WTC11 (cell line): ENCODE measurements around the gene PTPRS. TPM values are rescaled to one million over a fixed set of nuclear protein-coding genes. Genes with fewer than 3 reads are reported as not detected.

ENCODE experiments used
- ATAC-seq: fragments of 200-7000 bp; cut with Tn5 transposase; 2 replicates; pipeline ENCODE4 v1.10.0; 2021; ENCODE audit warnings: mild to moderate bottlenecking, moderate library complexity
- CTCF ChIA-PET: fragments of 300-600 bp; sonication (Branson Sonifier 250); formaldehyde crosslinking; loops from one replicate; lab custom pipeline; 2021; ENCODE audit warnings: antibody characterized with exemption; lab: Charles Lee
- POLR2A ChIA-PET: fragments of 350-600 bp; sonication (Branson Sonifier 250); formaldehyde crosslinking; loops from one replicate; lab custom pipeline; 2021; ENCODE audit warnings: antibody characterized with exemption; lab: Charles Lee
- DNase-seq: peaks from one replicate; pipeline ENCODE4 v3.0.0; 2021; ENCODE audit warnings: low spot score
- H3K27ac Mint-ChIP-seq: 2 replicates; pipeline ENCODE4 v1.8.0; 2021; ENCODE audit warnings: mixed read lengths
- H3K27me3 Mint-ChIP-seq: 2 replicates; pipeline ENCODE4 v1.8.0; 2021; ENCODE audit warnings: low read depth, mild to moderate bottlenecking, moderate library complexity, mixed read lengths
- H3K36me3 Mint-ChIP-seq: 2 replicates; pipeline ENCODE4 v1.8.0; 2021; ENCODE audit warnings: mixed read lengths
- H3K4me1 Mint-ChIP-seq: 2 replicates; pipeline ENCODE4 v1.8.0; 2022; ENCODE audit warnings: mixed read lengths
- H3K4me3 Mint-ChIP-seq: 2 replicates; pipeline ENCODE4 v1.8.0; 2021; ENCODE audit warnings: mild to moderate bottlenecking, moderate library complexity, mixed read lengths
- H3K9me3 Mint-ChIP-seq: 2 replicates; pipeline ENCODE4 v1.8.0; 2021; ENCODE audit warnings: mixed read lengths
- CREB1 ChIP-seq: sonication (generic); formaldehyde crosslinking; IDR thresholded peaks from 2 replicates; pipeline ENCODE4 v1.8.0; 2023; ENCODE audit warnings: mild to moderate bottlenecking, missing genetic modification reagents
- E2F5 ChIP-seq: sonication (generic); formaldehyde crosslinking; IDR thresholded peaks from 2 replicates; pipeline ENCODE4 v1.8.1; 2022; ENCODE audit warnings: mild to moderate bottlenecking, moderate library complexity, missing genetic modification reagents
- ELF4 ChIP-seq: sonication (generic); formaldehyde crosslinking; IDR thresholded peaks from 2 replicates; pipeline ENCODE4 v1.8.1; 2022; ENCODE audit warnings: low read depth, mild to moderate bottlenecking, moderate library complexity, missing genetic modification reagents
- ERG ChIP-seq: fragments of 250-450 bp; sonication (Bioruptor Pico); IDR thresholded peaks from 2 replicates; pipeline ENCODE4 v1.8.0; 2021; ENCODE audit warnings: mild to moderate bottlenecking
- ESRRA ChIP-seq: sonication (generic); formaldehyde crosslinking; IDR thresholded peaks from 2 replicates; pipeline ENCODE4 v1.8.1; 2022; ENCODE audit warnings: mild to moderate bottlenecking, missing genetic modification reagents, borderline replicate concordance
- FOXJ3 ChIP-seq: sonication (generic); formaldehyde crosslinking; IDR thresholded peaks from 2 replicates; pipeline ENCODE4 v1.9.0; 2021; ENCODE audit warnings: missing genetic modification reagents, mild to moderate bottlenecking, borderline replicate concordance
- GRHL2 ChIP-seq: fragments of 250-450 bp; sonication (Bioruptor Pico); IDR thresholded peaks from 2 replicates; pipeline ENCODE4 v1.8.0; 2022; ENCODE audit warnings: mild to moderate bottlenecking, moderate library complexity; ENCODE audit not compliant: insufficient replicate concordance, severe bottlenecking
- HMGA2 ChIP-seq: fragments of 250-450 bp; sonication (Bioruptor Pico); IDR thresholded peaks from 2 replicates; pipeline ENCODE4 v1.4.0; 2021; ENCODE audit warnings: mild to moderate bottlenecking, moderate library complexity
- IRF1 ChIP-seq: sonication (generic); formaldehyde crosslinking; IDR thresholded peaks from 2 replicates; pipeline ENCODE4 v1.8.0; 2023; ENCODE audit warnings: missing genetic modification reagents
- JUN ChIP-seq: sonication (generic); formaldehyde crosslinking; IDR thresholded peaks from 2 replicates; pipeline ENCODE4 v1.8.0; 2023; ENCODE audit warnings: mild to moderate bottlenecking, missing genetic modification reagents
- KAT7 ChIP-seq: sonication (generic); formaldehyde crosslinking; IDR thresholded peaks from 2 replicates; pipeline ENCODE4 v1.8.1; 2023; ENCODE audit warnings: missing genetic modification reagents, mild to moderate bottlenecking, borderline replicate concordance
- NFE2L1 ChIP-seq: sonication (generic); formaldehyde crosslinking; IDR thresholded peaks from 2 replicates; pipeline ENCODE4 v1.8.1; 2023; ENCODE audit warnings: missing genetic modification reagents
- NFYB ChIP-seq: sonication (generic); formaldehyde crosslinking; conservative IDR thresholded peaks from 2 replicates; pipeline ENCODE4 v1.8.0; 2022; ENCODE audit warnings: low read depth, missing genetic modification reagents
- PRRX2 ChIP-seq: fragments of 250-450 bp; sonication (Bioruptor Pico); IDR thresholded peaks from 2 replicates; pipeline ENCODE4 v1.8.0; 2021; ENCODE audit warnings: mild to moderate bottlenecking
- RELA ChIP-seq: sonication (generic); formaldehyde crosslinking; IDR thresholded peaks from 2 replicates; pipeline ENCODE4 v1.8.1; 2022; ENCODE audit warnings: missing genetic modification reagents, mild to moderate bottlenecking, borderline replicate concordance
- SP1 ChIP-seq: sonication (generic); formaldehyde crosslinking; conservative IDR thresholded peaks from 2 replicates; pipeline ENCODE4 v1.8.1; 2022; ENCODE audit warnings: missing genetic modification reagents
- TEAD4 ChIP-seq: sonication (generic); formaldehyde crosslinking; IDR thresholded peaks from 2 replicates; pipeline ENCODE4 v1.8.0; 2022; ENCODE audit warnings: mild to moderate bottlenecking, missing genetic modification reagents
- TP53 ChIP-seq: sonication (generic); formaldehyde crosslinking; IDR thresholded peaks from 2 replicates; pipeline ENCODE4 v1.8.1; 2023; ENCODE audit warnings: mild to moderate bottlenecking, missing genetic modification reagents
- ZNF138 ChIP-seq: sonication (generic); formaldehyde crosslinking; conservative IDR thresholded peaks from 2 replicates; pipeline ENCODE4 v1.8.1; 2022; ENCODE audit warnings: mild to moderate bottlenecking, moderate library complexity, missing genetic modification reagents
- ZNF396 ChIP-seq: fragments of 250-450 bp; sonication (Bioruptor Pico); IDR thresholded peaks from 2 replicates; pipeline ENCODE4 v1.8.0; 2021; ENCODE audit warnings: mild to moderate bottlenecking, moderate library complexity, borderline replicate concordance
- ZNF416 ChIP-seq: fragments of 250-450 bp; sonication (Bioruptor Pico); IDR thresholded peaks from 2 replicates; pipeline ENCODE4 v1.9.0; 2021; ENCODE audit warnings: mild to moderate bottlenecking, inconsistent platforms
- ZNF423 ChIP-seq: fragments of 250-450 bp; sonication (Bioruptor Pico); IDR thresholded peaks from 2 replicates; pipeline ENCODE4 v2.1.2; 2022; ENCODE audit warnings: mild to moderate bottlenecking, moderate library complexity
- total RNA-seq: library from RNA; stranded (reverse); gene quantifications from 3 replicates; pipeline ENCODE4 v1.2.3, GENCODE V29; 2021
- TF ChIP-seq, protein P1 (sequence below): fragments of 200-600 bp; IDR thresholded peaks from 2 replicates; pipeline ENCODE4 v1.8.0; 2022; ENCODE audit warnings: antibody characterized with exemption
- TF ChIP-seq, protein P2 (sequence below): fragments of 250-450 bp; sonication (Bioruptor Pico); IDR thresholded peaks from 2 replicates; pipeline ENCODE4 v1.9.0; 2021; ENCODE audit warnings: mild to moderate bottlenecking

The PTPRS gene
- total RNA-seq, 1 experiment from 2014 or later = 201 TPM

- ATAC-seq = no peak
- Mint-ChIP-seq H3K27ac (peak overlapping the region; percentile 96), H3K27me3 (peaks cover 29% of the 10 kb centered on the region), H3K9me3 (peaks cover 9% of the 10 kb centered on the region), H3K4me1 (peaks cover 8% of the 10 kb centered on the region), H3K36me3 (0 out of 2 replicates have a peak, but pooled peaks cover 4% of the 10 kb centered on the region), H3K4me3 (no peak overlapping the region)
- POLR2A ChIA-PET = no interaction called here
- CTCF ChIA-PET = no interaction called here
- DNase-seq = no peak
- TF ChIP-seq ERG (CRISPR knock-in tag) = no peak
- no peak for TF ChIP-seq NFYB (CRISPR knock-in tag)
- no peak for TF ChIP-seq TEAD4 (CRISPR knock-in tag)
- TF ChIP-seq E2F5 (CRISPR knock-in tag) = no peak
- TF ChIP-seq PRRX2 (CRISPR knock-in tag) = no peak
- no peak for TF ChIP-seq ESRRA (CRISPR knock-in tag)
- TF ChIP-seq NFE2L1 (CRISPR knock-in tag) = no peak
- TF ChIP-seq TP53 = no peak
- no peak for TF ChIP-seq KAT7 (CRISPR knock-in tag)
- TF ChIP-seq RELA = no peak
- TF ChIP-seq, protein P1, sequence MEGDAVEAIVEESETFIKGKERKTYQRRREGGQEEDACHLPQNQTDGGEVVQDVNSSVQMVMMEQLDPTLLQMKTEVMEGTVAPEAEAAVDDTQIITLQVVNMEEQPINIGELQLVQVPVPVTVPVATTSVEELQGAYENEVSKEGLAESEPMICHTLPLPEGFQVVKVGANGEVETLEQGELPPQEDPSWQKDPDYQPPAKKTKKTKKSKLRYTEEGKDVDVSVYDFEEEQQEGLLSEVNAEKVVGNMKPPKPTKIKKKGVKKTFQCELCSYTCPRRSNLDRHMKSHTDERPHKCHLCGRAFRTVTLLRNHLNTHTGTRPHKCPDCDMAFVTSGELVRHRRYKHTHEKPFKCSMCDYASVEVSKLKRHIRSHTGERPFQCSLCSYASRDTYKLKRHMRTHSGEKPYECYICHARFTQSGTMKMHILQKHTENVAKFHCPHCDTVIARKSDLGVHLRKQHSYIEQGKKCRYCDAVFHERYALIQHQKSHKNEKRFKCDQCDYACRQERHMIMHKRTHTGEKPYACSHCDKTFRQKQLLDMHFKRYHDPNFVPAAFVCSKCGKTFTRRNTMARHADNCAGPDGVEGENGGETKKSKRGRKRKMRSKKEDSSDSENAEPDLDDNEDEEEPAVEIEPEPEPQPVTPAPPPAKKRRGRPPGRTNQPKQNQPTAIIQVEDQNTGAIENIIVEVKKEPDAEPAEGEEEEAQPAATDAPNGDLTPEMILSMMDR = no peak
These were observed 11.2 kb upstream of the PTPRS start for GRCh38 chr19:5351731-5352228.

GRCh38 chr19:5349041-5349440, 8.4 kb upstream of the PTPRS start:
- POLR2A ChIA-PET = no interaction called here
- Mint-ChIP-seq H3K4me1 (peaks cover 13% of the 10 kb centered on the region), H3K4me3 (no peak overlapping the region), H3K36me3 (0 out of 2 replicates have a peak, but pooled peaks cover 4% of the 10 kb centered on the region), H3K27ac (no peak overlapping the region)
- DNase-seq = peak; percentile 37
- CTCF ChIA-PET = interaction anchor here (0.6 to 1.6 kb wide), 4 partner anchors 16 to 171 kb away, joined by 3 to 9 read pairs (median 4); no protein-coding TSS in a partner anchor
- TF ChIP-seq ZNF138 = no peak
- TF ChIP-seq ZNF423 = no peak
- TF ChIP-seq, protein P1 = no peak
- no peak for TF ChIP-seq HMGA2 (CRISPR knock-in tag)
- no peak for TF ChIP-seq JUN
- TF ChIP-seq ZNF416 (CRISPR knock-in tag) = no peak
- no peak for TF ChIP-seq ZNF396
- no peak for TF ChIP-seq FOXJ3 (CRISPR knock-in tag)
- TF ChIP-seq, protein P2, sequence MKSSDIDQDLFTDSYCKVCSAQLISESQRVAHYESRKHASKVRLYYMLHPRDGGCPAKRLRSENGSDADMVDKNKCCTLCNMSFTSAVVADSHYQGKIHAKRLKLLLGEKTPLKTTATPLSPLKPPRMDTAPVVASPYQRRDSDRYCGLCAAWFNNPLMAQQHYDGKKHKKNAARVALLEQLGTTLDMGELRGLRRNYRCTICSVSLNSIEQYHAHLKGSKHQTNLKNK (CRISPR knock-in tag) = no peak
- TF ChIP-seq CREB1 (CRISPR knock-in tag) = no peak
- TF ChIP-seq GRHL2 = no peak
- no peak for TF ChIP-seq SP1
- TF ChIP-seq IRF1 (CRISPR knock-in tag) = no peak
- TF ChIP-seq ELF4 (CRISPR knock-in tag) = no peak
- TF ChIP-seq, all 79 proteins: peak for 0
- ATAC-seq = peak; percentile 63
- peaks cover 12% of the 10 kb centered on the region for H3K9me3 Mint-ChIP-seq
- H3K27me3 Mint-ChIP-seq = peaks cover 29% of the 10 kb centered on the region
